Measurements from ENCODE around the gene AQP6.

Gene AQP6

GRCh38 chr12:49967777-49968250, 4.9 kb upstream of the AQP6 start:
- TF ChIP-seq, protein P1, sequence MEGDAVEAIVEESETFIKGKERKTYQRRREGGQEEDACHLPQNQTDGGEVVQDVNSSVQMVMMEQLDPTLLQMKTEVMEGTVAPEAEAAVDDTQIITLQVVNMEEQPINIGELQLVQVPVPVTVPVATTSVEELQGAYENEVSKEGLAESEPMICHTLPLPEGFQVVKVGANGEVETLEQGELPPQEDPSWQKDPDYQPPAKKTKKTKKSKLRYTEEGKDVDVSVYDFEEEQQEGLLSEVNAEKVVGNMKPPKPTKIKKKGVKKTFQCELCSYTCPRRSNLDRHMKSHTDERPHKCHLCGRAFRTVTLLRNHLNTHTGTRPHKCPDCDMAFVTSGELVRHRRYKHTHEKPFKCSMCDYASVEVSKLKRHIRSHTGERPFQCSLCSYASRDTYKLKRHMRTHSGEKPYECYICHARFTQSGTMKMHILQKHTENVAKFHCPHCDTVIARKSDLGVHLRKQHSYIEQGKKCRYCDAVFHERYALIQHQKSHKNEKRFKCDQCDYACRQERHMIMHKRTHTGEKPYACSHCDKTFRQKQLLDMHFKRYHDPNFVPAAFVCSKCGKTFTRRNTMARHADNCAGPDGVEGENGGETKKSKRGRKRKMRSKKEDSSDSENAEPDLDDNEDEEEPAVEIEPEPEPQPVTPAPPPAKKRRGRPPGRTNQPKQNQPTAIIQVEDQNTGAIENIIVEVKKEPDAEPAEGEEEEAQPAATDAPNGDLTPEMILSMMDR (IDR thresholded peaks at IDR 0.05; ENCODE audit: low read length, missing control alignments) = no peak
- no peak for DNase-seq (ENCODE audit: low read depth)
- peak overlapping the region; percentile 48 for H3K4me3 ChIP-seq (replicated peaks; ENCODE audit: low read depth, low read length)

DNA sequence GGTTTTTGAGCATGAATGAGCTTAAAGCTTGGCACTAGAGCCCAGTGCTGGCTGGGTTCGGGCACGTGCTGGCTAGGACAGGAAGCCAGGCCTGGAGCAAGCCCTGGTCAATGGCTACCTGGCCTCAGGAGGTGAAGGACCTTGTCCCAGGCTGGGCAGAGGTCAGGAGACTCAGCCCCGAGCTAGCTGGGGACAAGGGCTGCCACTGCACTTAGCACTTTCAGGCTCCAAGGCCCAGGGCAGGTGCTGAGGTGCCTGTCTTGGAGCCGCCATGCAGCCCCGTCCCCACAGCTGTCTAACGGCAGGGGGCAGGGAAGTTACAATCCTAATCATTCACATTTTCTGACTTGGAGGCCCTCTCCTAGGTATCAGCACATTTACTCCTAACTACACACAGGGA, 4.3 kb upstream of the AQP6 start:
- TF ChIP-seq, protein P1 (IDR thresholded peaks at IDR 0.05; ENCODE audit: low read length, missing control alignments) = no peak
- no peak overlapping the region for H3K4me3 ChIP-seq (replicated peaks; ENCODE audit: low read depth, low read length)
- no peak for DNase-seq (ENCODE audit: low read depth)

- H3K4me3 ChIP-seq (replicated peaks; ENCODE audit: low read depth, low read length) = no peak overlapping the region
- no peak for DNase-seq (ENCODE audit: low read depth)
- TF ChIP-seq, protein P1 (IDR thresholded peaks at IDR 0.05; ENCODE audit: low read length, missing control alignments) = no peak
Observed at GRCh38 chr12:49969027-49969426, 3.7 kb upstream of the AQP6 start.

- TF ChIP-seq, protein P1 (IDR thresholded peaks at IDR 0.05; ENCODE audit: low read length, missing control alignments) = no peak
- H3K4me3 ChIP-seq (replicated peaks; ENCODE audit: low read depth, low read length) = no peak overlapping the region
- no peak for DNase-seq (ENCODE audit: low read depth)
Observed at GRCh38 chr12:49969651-49970429, 2.9 kb upstream of the AQP6 start.

- TF ChIP-seq, protein P1 (IDR thresholded peaks at IDR 0.05; ENCODE audit: low read length, missing control alignments) = no peak
- no peak for DNase-seq (ENCODE audit: low read depth)
- no peak overlapping the region for H3K4me3 ChIP-seq (replicated peaks; ENCODE audit: low read depth, low read length)
Observed at GRCh38 chr12:49970658-49971057, 2.1 kb upstream of the AQP6 start.

GRCh38 chr12:49971141-49971540, 1.6 kb upstream of the AQP6 start:
- no peak overlapping the region for H3K4me3 ChIP-seq (replicated peaks; ENCODE audit: low read depth, low read length)
- TF ChIP-seq, protein P1 (IDR thresholded peaks at IDR 0.05; ENCODE audit: low read length, missing control alignments) = no peak
- DNase-seq (ENCODE audit: low read depth) = no peak

- H3K4me3 ChIP-seq (replicated peaks; ENCODE audit: low read depth, low read length) = no peak overlapping the region
- DNase-seq (ENCODE audit: low read depth) = no peak
- TF ChIP-seq, protein P1 (IDR thresholded peaks at IDR 0.05; ENCODE audit: low read length, missing control alignments) = no peak
Observed at GRCh38 chr12:49972129-49972528, 618 bp upstream of the AQP6 start.
